GM18499 (cell line): ENCODE data around the gene ROM1.
"Not testable (repeated sequence)": the region's sequence is repeated elsewhere in the genome, so short reads cannot be mapped to it uniquely, and the experiment has no call there.

Experiments
- ATAC-seq: cut with Tn5 transposase; IDR thresholded peaks from one replicate; pipeline ENCODE4 v1.9.1; 2021; ENCODE audit warnings: moderate number of reproducible peaks; ENCODE audit not compliant: insufficient read depth, unreplicated experiment

The ROM1 gene

GRCh38 chr11:62581735-62582134 is 31.3 kb upstream of the ROM1 start:
- ATAC-seq, result not testable (repeated sequence)

- ATAC-seq, result not testable (repeated sequence)
Measured at GRCh38 chr11:62585356-62585755, 27.7 kb upstream of the ROM1 start.

GRCh38 chr11:62588966-62589637 is 24.0 kb upstream of the ROM1 start:
- ATAC-seq, result no peak

- peak; percentile 77 for ATAC-seq
Measured at GRCh38 chr11:62591448-62592145, 21.5 kb upstream of the ROM1 start, which contains the start of gene TUT1. Gene TUT1, minus strand, starts transcription at chr11:62591523. Its CDS starts 38 bp downstream, at chr11:62591485.

GRCh38 chr11:62592146-62592815 is 20.8 kb upstream of the ROM1 start:
- peak; percentile 2 for ATAC-seq

GRCh38 chr11:62592989-62593421 is 20.1 kb upstream of the ROM1 start:
- ATAC-seq, result no peak

GRCh38 chr11:62593434-62594044 is 19.5 kb upstream of the ROM1 start:
- no peak for ATAC-seq

GRCh38 chr11:62595124-62595523 is 17.9 kb upstream of the ROM1 start:
- no peak for ATAC-seq

GRCh38 chr11:62599069-62599696 is 13.9 kb upstream of the ROM1 start:
- peak; percentile 33 for ATAC-seq

- ATAC-seq, result no peak
Measured at GRCh38 chr11:62599901-62600300, 13.2 kb upstream of the ROM1 start.

GRCh38 chr11:62600367-62601121 is 12.5 kb upstream of the ROM1 start:
- ATAC-seq, result no peak

GRCh38 chr11:62601122-62601371 is 12.0 kb upstream of the ROM1 start:
- no peak for ATAC-seq

- peak; percentile 60 for ATAC-seq
Measured at GRCh38 chr11:62601372-62602140, 11.5 kb upstream of the ROM1 start, which contains the start of gene MTA2. Gene MTA2, minus strand, starts transcription at chr11:62601865. Its CDS starts 415 bp downstream, at chr11:62601450.

GRCh38 chr11:62602141-62603071 is 10.7 kb upstream of the ROM1 start:
- ATAC-seq, result no peak

- ATAC-seq, result no peak
Measured at GRCh38 chr11:62603072-62603408, 10.0 kb upstream of the ROM1 start.

- ATAC-seq, result no peak
Measured at GRCh38 chr11:62603776-62604299, 9.2 kb upstream of the ROM1 start.

- ATAC-seq, result no peak
Measured at GRCh38 chr11:62604460-62605120, 8.5 kb upstream of the ROM1 start.
